GM12878 (cell line): ENCODE results near the gene RNF115. TPM values are rescaled to one million over a fixed set of nuclear protein-coding genes. Genes with fewer than 3 reads are reported as not detected.
A peak's percentile ranks its signal among the peaks of the same experiment; 100 is the strongest.

Experiments used
- ATAC-seq: fragments of 200-7000 bp; cut with Tn5 transposase; 3 replicates; pipeline ENCODE4 v1.9.1; 2020; ENCODE audit warnings: mild to moderate bottlenecking, moderate library complexity
- BruUV-seq: library from RNA; stranded (reverse); fragments of 400-500 nt; replicated peaks from 2 replicates; lab custom pipeline; 2021; lab: Mats Ljungman, UMichigan
- CTCF ChIA-PET: fragments of 300-600 bp; sonication (Branson Sonifier 250); formaldehyde crosslinking; extraction: SDS; loops from one replicate; lab custom pipeline; 2021; ENCODE audit warnings: inconsistent platforms; lab: Yijun Ruan, JAX
- POLR2A ChIA-PET: fragments of 350-600 bp; formaldehyde crosslinking; extraction: SDS; loops from one replicate; lab custom pipeline; 2021; ENCODE audit warnings: inconsistent platforms; lab: Charles Lee
- RAD21 ChIA-PET: fragments of 300-600 bp; sonication (Branson Sonifier 250); formaldehyde crosslinking; loops from one replicate; lab custom pipeline; 2023; ENCODE audit warnings: antibody characterized with exemption; ENCODE audit not compliant: unreplicated experiment; lab: Charles Lee
- SMC1A ChIA-PET: fragments of 300-600 bp; sonication (Branson Sonifier 250); formaldehyde crosslinking; loops from one replicate; lab custom pipeline; 2023; ENCODE audit not compliant: unreplicated experiment, uncharacterized antibody; lab: Charles Lee
- DNase-seq: peaks from one replicate; pipeline ENCODE4 v3.0.0-alpha.2; 2011; ENCODE audit warnings: low read depth, low spot score
- FAIRE-seq: peaks from 3 replicates; lab custom pipeline; 2011; peaks lifted over from hg19 to GRCh38; lab: Jason Lieb, UNC
- H2AFZ ChIP-seq: 2 replicates; pipeline ENCODE4 v1.6.0; 2011; ENCODE audit warnings: low read depth, low read length, control low read depth; ENCODE audit not compliant: control insufficient read depth
- H3K27ac ChIP-seq: 2 replicates; pipeline ENCODE4 v1.5.1; 2011; ENCODE audit warnings: control low read depth; ENCODE audit not compliant: control insufficient read depth, insufficient read depth
- H3K27me3 ChIP-seq, 2 experiments: replicated peaks in 1 of 2; 2 replicates each; pipeline versions ENCODE4 v1.6.0 to v1.6.1; 2011; ENCODE audit warnings: low read length in 1 of 2; ENCODE audit not compliant: control insufficient read depth in 2 of 2, insufficient read depth in 2 of 2
- H3K36me3 ChIP-seq, 2 experiments: 2 replicates each; pipeline ENCODE4 v1.5.1; 2011; ENCODE audit warnings: low read length in 1 of 2; ENCODE audit not compliant: control insufficient read depth in 2 of 2, insufficient read depth in 2 of 2
- H3K4me1 ChIP-seq: 2 replicates; pipeline ENCODE4 v1.6.1; 2011; ENCODE audit warnings: mild to moderate bottlenecking, low read length, moderate library complexity, mixed read lengths; ENCODE audit not compliant: control insufficient read depth, insufficient read depth
- H3K4me2 ChIP-seq: 2 replicates; pipeline ENCODE4 v1.6.0; 2011; ENCODE audit warnings: control low read depth; ENCODE audit not compliant: control insufficient read depth, insufficient read depth
- H3K4me3 ChIP-seq: fragments of 200-600 bp; sonication (generic); 2 replicates; pipeline ENCODE4 v1.5.1; 2016
- H3K79me2 ChIP-seq: 2 replicates; pipeline ENCODE4 v1.6.0; 2011; ENCODE audit warnings: low read length; ENCODE audit not compliant: control insufficient read depth, insufficient read depth
- H3K9ac ChIP-seq: 2 replicates; pipeline ENCODE4 v1.8.0; 2011; ENCODE audit warnings: low read length, control low read depth, mixed read lengths; ENCODE audit not compliant: control insufficient read depth, insufficient read depth
- H3K9me3 ChIP-seq: replicated peaks from 3 replicates; pipeline ENCODE4 v1.5.1; 2011; ENCODE audit warnings: mild to moderate bottlenecking, low read length; ENCODE audit not compliant: control insufficient read depth, insufficient read depth
- H4K20me1 ChIP-seq: 2 replicates; pipeline ENCODE4 v1.6.0; 2011; ENCODE audit not compliant: control insufficient read depth, insufficient read depth
- BCL11A ChIP-seq: IDR thresholded peaks from 2 replicates; pipeline ENCODE4 v1.6.1; 2011; ENCODE audit warnings: low read depth, low read length
- BCL3 ChIP-seq: IDR thresholded peaks from 2 replicates; pipeline ENCODE4 v1.6.1; 2011; ENCODE audit warnings: borderline replicate concordance, low read depth, mild to moderate bottlenecking, moderate library complexity, low read length; ENCODE audit not compliant: insufficient read depth, poor library complexity, severe bottlenecking
- CBX3 ChIP-seq: fragments of 200-600 bp; sonication (generic); IDR thresholded peaks from 2 replicates; pipeline ENCODE4 v1.6.1; 2016; ENCODE audit warnings: low read depth, borderline replicate concordance
- CEBPZ ChIP-seq: fragments of 150-350 bp; IDR thresholded peaks from 2 replicates; pipeline ENCODE4 v1.6.1; 2016; ENCODE audit warnings: low read depth, low read length
- FOS ChIP-seq: IDR thresholded peaks from 3 replicates; pipeline ENCODE4 v1.6.1; 2011; ENCODE audit warnings: borderline replicate concordance; ENCODE audit not compliant: insufficient read length; ENCODE audit errors: extremely low read depth
- HCFC1 ChIP-seq: fragments of 150-350 bp; IDR thresholded peaks from 2 replicates; pipeline ENCODE4 v1.6.1; 2014; ENCODE audit warnings: low read length
- IRF4 ChIP-seq: IDR thresholded peaks from 2 replicates; pipeline ENCODE4 v1.6.1; 2011; ENCODE audit warnings: low read depth, low read length
- NR2F1 ChIP-seq: fragments of 450-650 bp; conservative IDR thresholded peaks from 2 replicates; pipeline ENCODE4 v1.6.1; 2017; ENCODE audit warnings: mild to moderate bottlenecking
- POLR2A ChIP-seq: IDR thresholded peaks from 2 replicates; pipeline ENCODE4 v1.6.1; 2011; ENCODE audit warnings: low read depth, mild to moderate bottlenecking, low read length
- RBBP5 ChIP-seq: fragments of 200-600 bp; sonication (generic); conservative IDR thresholded peaks from 2 replicates; pipeline ENCODE4 v1.6.1; 2016
- RFX5 ChIP-seq: IDR thresholded peaks from 2 replicates; pipeline ENCODE4 v1.6.1; 2011; ENCODE audit warnings: low read depth, low read length, improper control_type of control experiment
- RUNX3 ChIP-seq: IDR thresholded peaks from 2 replicates; pipeline ENCODE4 v1.6.1; 2012; ENCODE audit warnings: low read length, inconsistent platforms
- SMARCA5 ChIP-seq: fragments of 450-650 bp; IDR thresholded peaks from 2 replicates; pipeline ENCODE4 v1.6.1; 2017; ENCODE audit warnings: mild to moderate bottlenecking
- ZNF622 ChIP-seq: fragments of 450-650 bp; IDR thresholded peaks from 2 replicates; pipeline ENCODE4 v1.6.1; 2017; ENCODE audit warnings: mild to moderate bottlenecking, inconsistent platforms
- WGBS: methylation state at CpG from one replicate; pipeline ENCODE4 v1.1.6; 2016; ENCODE audit warnings: low lambda C conversion rate; ENCODE audit not compliant: insufficient replicate concordance, insufficient coverage; ENCODE audit errors: missing lambda C conversion rate; 5-methylcytosine and 5-hydroxymethylcytosine counted together
- in situ Hi-C: fragments of 300-500 bp; cut with MboI; formaldehyde crosslinking; loops from 9 replicates; pipeline ENCODE4 v1.14.3; 2018; ENCODE audit warnings: mixed read lengths
- intact Hi-C: fragments of 100-400 bp; cut with micrococcal nuclease; formaldehyde crosslinking; loops from one replicate; pipeline ENCODE4 v1.14.2; 2022; ENCODE audit not compliant: unreplicated experiment
- polyA plus RNA-seq, 11 experiments: library from polyadenylated mRNA; depleted of rRNA in 4 of 11; unstranded in 6 of 11; stranded (reverse) in 5 of 11; fragments of >200 nt; fragmentation: Nextera tagmentation in 4 of 11; fragmentation: Illumina TruSeq in 1 of 11; extraction: Ambion mirVana in 4 of 11; extraction: Trizol in 1 of 11; gene quantifications; 1 replicate in 1 of 11; 2 replicates in 10 of 11; pipeline versions ENCODE4 v1.2.1 to v1.2.3, GENCODE V29; 2011 to 2016; ENCODE audit warnings: inconsistent platforms in 2 of 11, missing spikeins in 2 of 11, low read depth in 1 of 11
- total RNA-seq, 4 experiments: library from RNA; depleted of rRNA in 3 of 4; stranded (reverse); fragments of >200 nt in 3 of 4; fragmentation: Illumina TruSeq in 1 of 4; extraction: Trizol in 1 of 4; gene quantifications; 2 replicates each; pipeline versions ENCODE4 v1.2.1 to v1.2.3, GENCODE V29; 2013 to 2021

Gene RNF115
- total and polyA plus RNA-seq, 10 of the 15 experiments (the other 5 are each of a cell fraction or from before 2014, with no cell fraction given): 3.4 to 22.0 (median 12.9) TPM

- Histone ChIP-seq H3K9ac (no peak overlapping the region), H3K27ac (no peak overlapping the region; the same call in 1 of the 2 replicates), H3K9me3 (no peaks in the 10 kb centered on the region), H3K79me2 (no peaks in the 10 kb centered on the region), H3K4me2 (no peak overlapping the region), H4K20me1 (no peaks in the 10 kb centered on the region), H3K36me3 (peaks cover 0 to 7% of the 10 kb centered on the region in 2 experiments; a peak in 1 of 4 replicates), H3K4me1 (peaks cover 10% of the 10 kb centered on the region), H3K27me3 (no peaks in the 10 kb centered on the region), H2AFZ (no peak overlapping the region), H3K4me3 (no peak overlapping the region)
- SMC1A ChIA-PET: interaction anchor here (1.0 to 1.4 kb wide), 6 partner anchors 9 to 61 kb away, joined by 3 to 10 read pairs (median 4); no protein-coding TSS in a partner anchor
- TF ChIP-seq RUNX3 (peak; percentile 25; the same call in 1 of the 2 replicates), RBBP5 (no peak), NR2F1 (0 out of 2 replicates have a peak, but pooled peaks have one; percentile 12), CBX3 (no peak), SMARCA5 (no peak), HCFC1 (no peak), ZNF622 (no peak), FOS (no peak), POLR2A (no peak), BCL3 (no peak), CEBPZ (no peak), IRF4 (no peak), BCL11A (no peak), RFX5 (no peak)
- CTCF ChIA-PET: interaction anchor here (0.7 to 1.2 kb wide), 5 partner anchors 13 to 123 kb away, joined by 3 to 6 read pairs (median 4); partner anchors contain the start of gene ITGA10
- BruUV-seq: no TSS peak
- DNase-seq (no peak), FAIRE-seq (no peak), ATAC-seq (peak; percentile 31)
- in situ Hi-C loops (no loop called here), intact Hi-C loops (no loop called here)
- 64% methylated on average over 1 of the region's 1 CpG for whole genome bisulfite sequencing
- POLR2A ChIA-PET: no interaction called here
- RAD21 ChIA-PET: interaction anchor here (0.7 to 1.2 kb wide), 2 partner anchors 13 to 16 kb away, joined by 3 to 7 read pairs; no protein-coding TSS in a partner anchor
These were observed 37.6 kb downstream of the RNF115 start for GRCh38 chr1:145786271-145786670.
